HFFc6 (cell line): Measurements from ENCODE around the gene MEI1. TPM values are rescaled to one million over a fixed set of nuclear protein-coding genes. Genes with fewer than 3 reads are reported as not detected.

Source experiments
- DNase-seq: peaks from one replicate; pipeline ENCODE4 v3.0.0-alpha.2; 2018
- H3K27ac Mint-ChIP-seq: 2 replicates; pipeline ENCODE4 v1.8.0; 2020; ENCODE audit warnings: mild to moderate bottlenecking, mixed read lengths
- H3K27me3 Mint-ChIP-seq: 2 replicates; pipeline ENCODE4 v1.8.0; 2021; ENCODE audit warnings: mild to moderate bottlenecking, moderate library complexity, mixed read lengths; ENCODE audit not compliant: insufficient read depth
- H3K36me3 Mint-ChIP-seq: 2 replicates; pipeline ENCODE4 v1.8.0; 2021; ENCODE audit warnings: low read depth, mixed read lengths
- H3K4me1 Mint-ChIP-seq: 2 replicates; pipeline ENCODE4 v1.8.0; 2020; ENCODE audit warnings: low read depth, mixed read lengths
- H3K4me3 Mint-ChIP-seq: 2 replicates; pipeline ENCODE4 v1.8.0; 2020; ENCODE audit warnings: mild to moderate bottlenecking, moderate library complexity, mixed read lengths
- H3K9me3 Mint-ChIP-seq: 2 replicates; pipeline ENCODE4 v1.8.0; 2020; ENCODE audit warnings: mild to moderate bottlenecking, mixed read lengths
- total RNA-seq, 6 experiments: library from RNA; stranded (reverse); fragmentation: NEBNext Ultra II Directional; extraction: Animal tissue kit (Norgen Biotek cat#: 25700); gene quantifications; 2 replicates in 1 of 6; 3 replicates in 5 of 6; pipeline ENCODE4 v1.2.3, GENCODE V29; 2021
- TF ChIP-seq, protein P1 (sequence below): fragments of 200-600 bp; sonication (generic); IDR thresholded peaks from 2 replicates; pipeline ENCODE4 v1.5.0; 2021; ENCODE audit warnings: antibody characterized with exemption, mild to moderate bottlenecking

MEI1 gene
- total RNA-seq, 6 experiments from 2014 or later, result 0.24 to 0.53 (median 0.34) TPM; not detected in 2

DNA sequence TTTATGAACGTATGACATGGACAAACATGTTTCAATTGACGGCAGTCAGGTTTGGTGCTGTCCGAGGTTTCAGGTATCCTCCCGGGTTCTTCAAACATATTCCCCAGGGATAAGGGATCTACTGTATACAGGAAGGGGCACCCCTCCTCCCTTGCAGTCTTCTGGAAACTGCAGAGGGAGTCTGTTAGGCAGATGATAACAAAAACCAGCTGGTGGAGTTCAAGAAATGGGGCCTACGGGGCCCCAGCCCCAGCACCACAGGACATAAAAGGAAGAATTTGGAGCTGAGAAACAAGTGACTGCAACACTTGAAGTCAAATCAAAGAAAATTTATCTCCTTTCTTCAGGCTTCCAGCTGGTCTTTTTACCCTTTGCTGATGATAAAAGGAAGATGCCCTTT, 42.7 kb upstream of the MEI1 start:
- TF ChIP-seq, protein P1, sequence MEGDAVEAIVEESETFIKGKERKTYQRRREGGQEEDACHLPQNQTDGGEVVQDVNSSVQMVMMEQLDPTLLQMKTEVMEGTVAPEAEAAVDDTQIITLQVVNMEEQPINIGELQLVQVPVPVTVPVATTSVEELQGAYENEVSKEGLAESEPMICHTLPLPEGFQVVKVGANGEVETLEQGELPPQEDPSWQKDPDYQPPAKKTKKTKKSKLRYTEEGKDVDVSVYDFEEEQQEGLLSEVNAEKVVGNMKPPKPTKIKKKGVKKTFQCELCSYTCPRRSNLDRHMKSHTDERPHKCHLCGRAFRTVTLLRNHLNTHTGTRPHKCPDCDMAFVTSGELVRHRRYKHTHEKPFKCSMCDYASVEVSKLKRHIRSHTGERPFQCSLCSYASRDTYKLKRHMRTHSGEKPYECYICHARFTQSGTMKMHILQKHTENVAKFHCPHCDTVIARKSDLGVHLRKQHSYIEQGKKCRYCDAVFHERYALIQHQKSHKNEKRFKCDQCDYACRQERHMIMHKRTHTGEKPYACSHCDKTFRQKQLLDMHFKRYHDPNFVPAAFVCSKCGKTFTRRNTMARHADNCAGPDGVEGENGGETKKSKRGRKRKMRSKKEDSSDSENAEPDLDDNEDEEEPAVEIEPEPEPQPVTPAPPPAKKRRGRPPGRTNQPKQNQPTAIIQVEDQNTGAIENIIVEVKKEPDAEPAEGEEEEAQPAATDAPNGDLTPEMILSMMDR, result no peak
- H3K4me3 Mint-ChIP-seq, result no peak overlapping the region
- no peaks in the 10 kb centered on the region; the same call in 1 of the 2 replicates for H3K27me3 Mint-ChIP-seq
- H3K9me3 Mint-ChIP-seq, result no peaks in the 10 kb centered on the region
- peaks cover 12% of the 10 kb centered on the region for H3K4me1 Mint-ChIP-seq
- H3K36me3 Mint-ChIP-seq, result peaks cover 20% of the 10 kb centered on the region
- no peak for DNase-seq
- H3K27ac Mint-ChIP-seq, result peak overlapping the region; percentile 29; the same call in 1 of the 2 replicates

GRCh38 chr22:41657709-41658108, 41.6 kb upstream of the MEI1 start:
- peaks cover 12% of the 10 kb centered on the region for H3K4me1 Mint-ChIP-seq
- no peaks in the 10 kb centered on the region for H3K9me3 Mint-ChIP-seq
- peaks cover 25% of the 10 kb centered on the region for H3K36me3 Mint-ChIP-seq
- H3K27ac Mint-ChIP-seq, result no peak overlapping the region; the same call in 1 of the 2 replicates
- H3K4me3 Mint-ChIP-seq, result no peak overlapping the region
- TF ChIP-seq, protein P1, result no peak
- no peak for DNase-seq
- no peaks in the 10 kb centered on the region; the same call in 1 of the 2 replicates for H3K27me3 Mint-ChIP-seq

DNA sequence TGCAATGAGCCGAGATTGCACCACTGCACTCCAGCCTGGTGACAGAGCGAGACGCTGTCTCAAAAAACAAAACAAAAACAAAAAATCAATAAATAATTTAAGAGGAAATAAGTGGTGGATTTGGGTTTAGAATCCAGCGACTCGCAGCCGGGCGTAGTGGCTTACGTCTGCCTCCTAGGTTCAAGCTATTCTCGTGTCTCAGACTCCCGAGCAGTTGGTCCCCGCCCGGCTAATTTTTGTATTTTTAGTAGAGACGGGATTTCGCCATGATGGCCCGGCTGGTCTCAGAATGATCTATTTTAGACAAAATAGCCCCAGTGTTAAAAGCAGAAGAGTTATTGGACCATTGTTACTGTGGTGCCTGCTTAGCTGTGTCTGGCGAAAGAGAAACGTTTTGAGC, 40.4 kb upstream of the MEI1 start:
- no peak overlapping the region for H3K27ac Mint-ChIP-seq
- peaks cover 30% of the 10 kb centered on the region for H3K36me3 Mint-ChIP-seq
- TF ChIP-seq, protein P1, result no peak
- no peak for DNase-seq
- H3K4me1 Mint-ChIP-seq, result peaks cover 19% of the 10 kb centered on the region
- no peaks in the 10 kb centered on the region for H3K9me3 Mint-ChIP-seq
- no peak overlapping the region for H3K4me3 Mint-ChIP-seq
- H3K27me3 Mint-ChIP-seq, result no peaks in the 10 kb centered on the region; the same call in 1 of the 2 replicates

- peaks cover under 1% of the 10 kb centered on the region for H3K27me3 Mint-ChIP-seq
- H3K4me3 Mint-ChIP-seq, result no peak overlapping the region
- H3K4me1 Mint-ChIP-seq, result peaks cover 29% of the 10 kb centered on the region
- H3K36me3 Mint-ChIP-seq, result peaks cover 28% of the 10 kb centered on the region
- peak overlapping the region; percentile 51; the same call in 1 of the 2 replicates for H3K27ac Mint-ChIP-seq
- H3K9me3 Mint-ChIP-seq, result no peaks in the 10 kb centered on the region
- DNase-seq, result no peak
- TF ChIP-seq, protein P1, result no peak
Measured at GRCh38 chr22:41659941-41660340, 39.4 kb upstream of the MEI1 start.

- Mint-ChIP-seq H3K4me3 (no peak overlapping the region), H3K4me1 (peaks cover 29% of the 10 kb centered on the region), H3K9me3 (no peaks in the 10 kb centered on the region), H3K27me3 (peaks cover 3% of the 10 kb centered on the region), H3K36me3 (peaks cover 28% of the 10 kb centered on the region), H3K27ac (peak overlapping the region; percentile 51)
- no peak for DNase-seq
- TF ChIP-seq, protein P1, result no peak
Measured at GRCh38 chr22:41660416-41660815, 38.9 kb upstream of the MEI1 start.

GRCh38 chr22:41661088-41661487, 38.2 kb upstream of the MEI1 start:
- no peaks in the 10 kb centered on the region for H3K9me3 Mint-ChIP-seq
- TF ChIP-seq, protein P1, result no peak
- H3K4me1 Mint-ChIP-seq, result peaks cover 29% of the 10 kb centered on the region
- H3K36me3 Mint-ChIP-seq, result peaks cover 28% of the 10 kb centered on the region
- no peak for DNase-seq
- H3K27ac Mint-ChIP-seq, result 0 out of 2 replicates have a peak overlapping the region, but pooled peaks have one; percentile 22
- H3K27me3 Mint-ChIP-seq, result peaks cover 3% of the 10 kb centered on the region
- H3K4me3 Mint-ChIP-seq, result no peak overlapping the region
